Measurements from ENCODE around the gene TCF15. TPM values are rescaled to one million over a fixed set of nuclear protein-coding genes. Genes with fewer than 3 reads are reported as not detected.

The TCF15 gene
- total RNA-seq, 1 donor from 2014 or later = not detected

GRCh38 chr20:658202-658601 lies 48.1 kb upstream of the TCF15 start:
- Mint-ChIP-seq H3K27me3 (ENCODE audit: low read depth, unreplicated experiment) (peaks cover 19% of the 10 kb centered on the region), H3K4me3 (ENCODE audit: unreplicated experiment) (no peak overlapping the region), H3K36me3 (ENCODE audit: low read depth, unreplicated experiment) (no peaks in the 10 kb centered on the region), H3K4me1 (ENCODE audit: low read depth, unreplicated experiment) (peaks cover 22% of the 10 kb centered on the region), H3K9me3 (ENCODE audit: unreplicated experiment) (no peaks in the 10 kb centered on the region), H3K27ac (ENCODE audit: unreplicated experiment) (no peak overlapping the region)
- no peak overlapping the region for H3K27ac ChIP-seq (ENCODE audit: low read depth, low read length)
- no peaks in the 10 kb centered on the region for H3K79me2 ChIP-seq (ENCODE audit: insufficient read depth, low read length)
- FAIRE-seq (no peak), DNase-seq (ENCODE audit: low read depth) (no peak)
- no peak for TF ChIP-seq EZH2 (IDR thresholded peaks at IDR 0.05; ENCODE audit: insufficient read depth, low read length)
- no peak for TF ChIP-seq CTCF (IDR thresholded peaks at IDR 0.05; ENCODE audit: insufficient read depth, low read depth, low read length)
- no peaks in the 10 kb centered on the region for H3K36me3 ChIP-seq (ENCODE audit: insufficient read depth, low read length)
- peaks cover 24% of the 10 kb centered on the region for H3K27me3 ChIP-seq (ENCODE audit: insufficient read depth, low read length)
- H3K9me3 ChIP-seq (ENCODE audit: insufficient read depth, low read depth, low read length) = no peaks in the 10 kb centered on the region
- H3K4me3 ChIP-seq (ENCODE audit: insufficient read depth, low read depth, low read length) = no peak overlapping the region
- no peak overlapping the region for H2AFZ ChIP-seq (ENCODE audit: low read depth, low read length)
- peaks cover 6% of the 10 kb centered on the region for H3K4me1 ChIP-seq (ENCODE audit: insufficient read depth, low read length)
- H3K9ac ChIP-seq (ENCODE audit: low read length) = no peak overlapping the region
- no peak overlapping the region for H3K4me2 ChIP-seq (ENCODE audit: low read length)
- H4K20me1 ChIP-seq (ENCODE audit: insufficient read depth, low read length) = no peaks in the 10 kb centered on the region

GRCh38 chr20:655726-656624 lies 45.9 kb upstream of the TCF15 start:
- H3K9me3 Mint-ChIP-seq (ENCODE audit: unreplicated experiment) = no peaks in the 10 kb centered on the region
- H3K36me3 ChIP-seq (ENCODE audit: insufficient read depth, low read length) = no peaks in the 10 kb centered on the region
- no peaks in the 10 kb centered on the region for H3K36me3 Mint-ChIP-seq (ENCODE audit: low read depth, unreplicated experiment)
- peaks cover 20% of the 10 kb centered on the region for H3K79me2 ChIP-seq (ENCODE audit: insufficient read depth, low read length)
- no peak for TF ChIP-seq CTCF (IDR thresholded peaks at IDR 0.05; ENCODE audit: insufficient read depth, low read depth, low read length)
- TF ChIP-seq EZH2 (IDR thresholded peaks at IDR 0.05; ENCODE audit: insufficient read depth, low read length) = no peak
- peaks cover 15% of the 10 kb centered on the region for H3K4me1 ChIP-seq (ENCODE audit: insufficient read depth, low read length)
- DNase-seq (ENCODE audit: low read depth) (no peak), FAIRE-seq (no peak)
- no peak overlapping the region for H3K4me3 ChIP-seq (ENCODE audit: insufficient read depth, low read depth, low read length)
- no peak overlapping the region for H2AFZ ChIP-seq (ENCODE audit: low read depth, low read length)
- H3K27ac Mint-ChIP-seq (ENCODE audit: unreplicated experiment) = no peak overlapping the region
- no peak overlapping the region for H3K9ac ChIP-seq (ENCODE audit: low read length)
- H3K27ac ChIP-seq (ENCODE audit: low read depth, low read length) = no peak overlapping the region
- H3K27me3 ChIP-seq (ENCODE audit: insufficient read depth, low read length) = peaks cover 9% of the 10 kb centered on the region
- peaks cover 12% of the 10 kb centered on the region for H3K27me3 Mint-ChIP-seq (ENCODE audit: low read depth, unreplicated experiment)
- no peak overlapping the region for H3K4me2 ChIP-seq (ENCODE audit: low read length)
- peaks cover 24% of the 10 kb centered on the region for H3K4me1 Mint-ChIP-seq (ENCODE audit: low read depth, unreplicated experiment)
- H3K9me3 ChIP-seq (ENCODE audit: insufficient read depth, low read depth, low read length) = no peaks in the 10 kb centered on the region
- peaks cover 17% of the 10 kb centered on the region for H4K20me1 ChIP-seq (ENCODE audit: insufficient read depth, low read length)
- H3K4me3 Mint-ChIP-seq (ENCODE audit: unreplicated experiment) = no peak overlapping the region

- H3K4me2 ChIP-seq (ENCODE audit: low read length) = no peak overlapping the region
- peaks cover 6% of the 10 kb centered on the region for H3K27me3 ChIP-seq (ENCODE audit: insufficient read depth, low read length)
- peaks cover 3% of the 10 kb centered on the region for H3K36me3 ChIP-seq (ENCODE audit: insufficient read depth, low read length)
- peaks cover 33% of the 10 kb centered on the region for H4K20me1 ChIP-seq (ENCODE audit: insufficient read depth, low read length)
- peaks cover 8% of the 10 kb centered on the region for H3K36me3 Mint-ChIP-seq (ENCODE audit: low read depth, unreplicated experiment)
- H3K9me3 Mint-ChIP-seq (ENCODE audit: unreplicated experiment) = no peaks in the 10 kb centered on the region
- H3K27ac ChIP-seq (ENCODE audit: low read depth, low read length) = no peak overlapping the region
- no peak overlapping the region for H3K27ac Mint-ChIP-seq (ENCODE audit: unreplicated experiment)
- H3K4me3 ChIP-seq (ENCODE audit: insufficient read depth, low read depth, low read length) = no peak overlapping the region
- peaks cover 35% of the 10 kb centered on the region for H3K79me2 ChIP-seq (ENCODE audit: insufficient read depth, low read length)
- H3K9me3 ChIP-seq (ENCODE audit: insufficient read depth, low read depth, low read length) = no peaks in the 10 kb centered on the region
- peaks cover 8% of the 10 kb centered on the region for H3K27me3 Mint-ChIP-seq (ENCODE audit: low read depth, unreplicated experiment)
- FAIRE-seq (no peak), DNase-seq (ENCODE audit: low read depth) (no peak)
- TF ChIP-seq EZH2 (IDR thresholded peaks at IDR 0.05; ENCODE audit: insufficient read depth, low read length) = no peak
- no peak for TF ChIP-seq CTCF (IDR thresholded peaks at IDR 0.05; ENCODE audit: insufficient read depth, low read depth, low read length)
- no peak overlapping the region for H3K4me3 Mint-ChIP-seq (ENCODE audit: unreplicated experiment)
- no peak overlapping the region for H3K9ac ChIP-seq (ENCODE audit: low read length)
- H3K4me1 ChIP-seq (ENCODE audit: insufficient read depth, low read length) = peaks cover 15% of the 10 kb centered on the region
- no peak overlapping the region for H2AFZ ChIP-seq (ENCODE audit: low read depth, low read length)
- H3K4me1 Mint-ChIP-seq (ENCODE audit: low read depth, unreplicated experiment) = peaks cover 14% of the 10 kb centered on the region
Observed at GRCh38 chr20:654417-654750, 44.3 kb upstream of the TCF15 start.

Data from astrocyte (in vitro differentiated cells and primary cell).